Activated CD8-positive, alpha-beta memory T cell treated with anti-CD3 and anti-CD28 coated beads for 1 hour (primary cell): ENCODE measurements around the gene C1QTNF4.
"Not testable (repeated sequence)": the region's sequence is repeated elsewhere in the genome, so short reads cannot be mapped to it uniquely, and the experiment has no call there.

ENCODE experiments used
- DNase-seq, 2 donors: peaks; one replicate each; pipeline ENCODE4 v3.0.0-alpha.2; 2020; ENCODE audit warnings: low read depth in 1 of 2; ENCODE audit errors: extremely low read depth in 1 of 2

The C1QTNF4 gene

GRCh38 chr11:47569646-47570045, 24.6 kb downstream of the C1QTNF4 start:
- no peak for DNase-seq

DNA sequence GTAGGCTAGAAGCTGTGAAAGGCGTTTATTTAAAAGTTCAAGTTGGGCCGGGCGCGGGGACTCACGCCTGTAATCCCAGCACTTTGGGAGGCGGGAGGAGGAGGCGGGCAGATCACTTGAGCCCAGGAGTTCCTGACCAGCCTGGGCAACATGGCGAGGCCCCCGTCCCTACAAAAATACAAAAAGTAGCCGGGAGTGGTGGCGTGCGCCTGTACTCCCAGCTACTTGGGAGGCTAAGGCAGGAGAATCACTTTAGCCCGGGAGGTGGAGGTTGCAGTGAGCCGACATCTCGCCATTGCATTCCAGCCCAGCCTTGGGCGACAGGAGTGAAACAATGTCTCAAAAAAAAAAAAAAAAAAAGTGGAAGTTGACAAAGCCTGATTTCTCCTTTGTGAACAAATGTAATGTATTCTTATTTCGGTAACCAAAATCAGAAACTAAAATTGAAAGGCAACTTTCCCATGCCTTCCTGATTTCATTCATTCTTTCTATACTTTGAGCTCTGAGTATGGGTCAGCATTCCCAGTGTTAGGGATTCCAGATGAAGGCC, 28.0 kb downstream of the C1QTNF4 start:
- DNase-seq = no peak

DNA sequence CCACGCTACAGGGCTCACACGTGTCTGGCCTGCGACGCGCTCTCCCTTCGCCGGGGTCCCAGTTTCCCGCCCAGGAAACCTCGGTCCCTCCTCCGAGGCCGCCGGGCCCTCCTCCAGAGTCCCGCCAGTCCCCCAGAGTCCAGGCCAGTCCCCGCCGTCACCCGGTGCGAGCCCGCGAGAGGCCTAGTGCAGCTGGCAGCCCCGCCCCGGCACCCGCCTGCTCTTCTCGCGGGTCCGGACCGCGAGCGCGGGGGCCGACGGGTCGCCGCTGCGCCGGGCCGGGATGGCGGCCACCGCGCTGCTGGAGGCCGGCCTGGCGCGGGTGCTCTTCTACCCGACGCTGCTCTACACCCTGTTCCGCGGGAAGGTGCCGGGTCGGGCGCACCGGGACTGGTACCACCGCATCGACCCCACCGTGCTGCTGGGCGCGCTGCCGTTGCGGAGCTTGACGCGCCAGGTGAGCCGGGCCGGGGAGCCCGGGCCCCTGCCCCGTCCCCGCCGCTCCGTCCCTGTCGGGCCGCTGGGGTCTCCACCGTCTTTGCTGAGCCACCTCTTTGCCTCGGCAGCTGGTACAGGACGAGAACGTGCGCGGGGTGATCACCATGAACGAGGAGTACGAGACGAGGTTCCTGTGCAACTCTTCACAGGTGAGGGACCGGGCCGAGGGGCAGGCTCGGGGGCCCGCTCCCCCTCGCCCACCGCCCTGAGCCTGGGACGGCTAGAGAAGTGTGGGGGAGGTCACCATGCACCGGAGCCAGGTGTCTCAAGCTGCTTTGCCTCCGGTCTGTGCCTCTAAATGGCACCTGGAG, 28.7 kb downstream of the C1QTNF4 start, which contains the start of gene PTPMT1:
Gene PTPMT1, plus strand, starts transcription at position 260 of the 809 bp plus-strand sequence. Its CDS starts 24 bp downstream, at position 284.
- peak in 1 of 2 donors; percentile 54 for DNase-seq

- no peak for DNase-seq
Observed at GRCh38 chr11:47564933-47565339, 29.3 kb downstream of the C1QTNF4 start.

DNA sequence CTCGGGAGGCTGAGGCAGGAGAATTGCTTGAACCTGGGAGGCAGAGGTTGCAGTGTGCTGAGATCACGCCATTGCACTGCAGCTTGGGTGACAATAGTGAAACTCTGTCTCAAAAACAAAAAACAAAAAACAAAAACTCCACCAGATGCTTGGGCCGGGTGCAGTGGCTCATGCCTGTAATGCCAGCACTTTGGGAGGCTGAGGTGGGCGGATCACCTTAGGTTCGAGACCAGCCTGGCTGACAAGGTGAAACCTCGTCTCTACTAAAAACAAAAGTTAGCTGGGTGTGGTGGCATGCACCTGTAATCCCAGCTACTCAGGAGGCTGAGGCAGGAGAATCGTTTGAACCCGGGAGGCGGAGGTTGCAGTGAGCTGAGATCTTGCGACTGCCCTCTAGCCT, 29.8 kb downstream of the C1QTNF4 start:
- DNase-seq = not testable (repeated sequence)

DNA sequence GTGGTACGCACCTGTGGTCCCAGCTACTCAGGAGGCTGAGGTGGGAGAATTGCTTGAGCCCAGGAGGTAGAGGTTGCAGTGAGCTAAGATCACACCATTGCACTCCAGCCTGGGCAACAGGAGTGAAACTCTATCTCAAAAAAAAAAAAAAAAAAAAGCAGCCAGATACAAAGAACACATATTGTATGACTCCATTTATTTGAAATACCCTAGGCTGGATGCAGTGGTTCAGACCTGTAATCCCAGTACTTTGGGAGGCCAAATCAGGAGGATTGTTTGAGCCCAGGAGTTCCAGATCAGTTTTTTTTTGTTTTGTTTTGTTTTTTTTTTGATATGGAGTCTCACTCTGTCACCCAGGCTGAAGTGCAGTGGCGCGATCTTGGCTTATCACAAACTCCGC, 31.8 kb downstream of the C1QTNF4 start:
- not testable (repeated sequence) for DNase-seq

DNA sequence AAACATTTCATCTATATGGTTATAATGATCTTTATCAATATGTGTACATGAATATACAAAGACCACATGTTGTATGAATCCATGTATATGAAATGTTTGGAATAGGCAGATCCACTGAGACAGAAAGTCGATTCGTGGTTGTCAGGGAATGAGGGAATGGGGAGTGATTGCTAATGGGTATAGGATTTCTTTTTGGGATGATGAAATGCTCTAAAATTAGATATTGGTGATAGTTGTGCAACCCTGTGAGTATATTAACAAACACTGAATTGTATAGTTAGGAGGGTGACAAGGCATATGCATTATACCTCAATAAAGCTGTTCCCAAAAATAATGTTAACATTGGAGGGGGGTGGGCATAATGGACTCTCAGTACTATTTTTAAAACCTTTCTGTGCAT, 33.8 kb downstream of the C1QTNF4 start:
- no peak for DNase-seq

- no peak for DNase-seq
Observed at GRCh38 chr11:47558695-47559094, 35.5 kb downstream of the C1QTNF4 start.

GRCh38 chr11:47557004-47557403, 37.2 kb downstream of the C1QTNF4 start:
- DNase-seq = not testable (repeated sequence)

- no peak for DNase-seq
Observed at GRCh38 chr11:47553406-47553743, 40.8 kb downstream of the C1QTNF4 start.

DNA sequence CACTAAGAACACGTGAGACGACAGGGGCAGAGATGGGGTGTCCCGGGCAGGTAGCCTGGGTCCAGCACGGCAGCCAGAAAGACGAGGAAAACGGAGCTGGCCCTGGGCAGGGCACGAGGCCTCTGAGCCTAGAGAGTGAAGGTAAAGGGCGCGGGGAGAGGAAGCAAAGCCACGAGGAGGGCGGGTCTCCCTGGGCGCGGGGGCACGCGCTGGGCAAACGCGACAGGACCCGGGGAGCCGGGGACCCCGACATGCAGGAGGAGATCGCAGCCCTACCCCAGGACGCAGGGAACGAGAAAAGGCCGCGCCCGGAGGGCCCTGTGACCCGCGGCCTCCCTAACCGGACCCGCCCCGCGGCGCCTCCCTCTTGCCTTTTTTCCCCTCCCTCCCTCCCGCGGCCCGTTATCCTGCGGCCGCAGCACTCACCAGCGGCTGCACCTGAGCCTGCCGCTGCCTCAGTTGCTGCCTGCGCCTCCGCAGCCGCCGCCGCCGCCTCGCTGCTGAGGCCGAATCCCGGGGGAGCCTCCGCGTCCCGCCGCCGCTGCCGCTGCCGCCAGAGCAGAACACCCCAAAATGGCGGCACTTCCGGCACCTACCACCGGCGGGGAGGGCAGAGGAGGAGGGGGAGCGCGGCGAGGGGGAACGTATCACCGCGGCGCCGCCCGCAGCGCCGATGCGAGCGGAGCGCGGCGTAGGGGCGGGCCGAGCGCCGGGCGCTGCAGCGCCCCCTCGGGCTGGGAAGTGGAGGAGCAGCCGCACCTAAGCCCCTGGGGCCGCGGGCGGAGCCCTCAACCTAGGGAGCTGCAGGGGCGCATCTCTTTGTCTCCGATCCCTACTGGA, 41.4 kb downstream of the C1QTNF4 start, which contains the start of gene CELF1:
Gene CELF1, minus strand, starts transcription at position 567 of the 840 bp plus-strand sequence. CDS start 53,609 bp downstream, outside the sequence.
- DNase-seq = peak; percentile 64 to 90

GRCh38 chr11:47552056-47552565, 42.1 kb downstream of the C1QTNF4 start:
- DNase-seq = no peak

DNA sequence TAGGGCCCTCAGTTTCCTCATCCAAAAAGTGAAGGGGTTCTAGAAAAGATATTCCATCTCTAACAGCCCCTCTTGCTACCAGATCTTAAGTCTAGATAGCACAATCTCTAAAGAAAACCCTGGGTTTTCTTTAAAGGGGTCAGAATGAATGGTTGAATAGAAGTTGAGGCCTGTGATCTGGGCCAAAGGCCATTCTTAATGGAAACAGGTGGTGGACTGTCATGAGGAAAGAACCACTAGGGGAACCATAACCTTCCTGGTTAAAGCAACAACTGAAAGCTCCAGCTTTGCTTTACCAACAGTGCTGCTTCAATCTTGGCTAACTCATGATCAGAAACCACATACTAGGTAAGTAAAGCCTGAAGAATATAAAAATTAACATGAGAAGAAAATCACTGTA, 43.1 kb downstream of the C1QTNF4 start:
- no peak for DNase-seq

- DNase-seq = no peak
Observed at GRCh38 chr11:47550288-47551047, 43.7 kb downstream of the C1QTNF4 start.

- not testable (repeated sequence) for DNase-seq
Observed at GRCh38 chr11:47546274-47546673, 47.9 kb downstream of the C1QTNF4 start.

GRCh38 chr11:47545298-47545697, 48.9 kb downstream of the C1QTNF4 start:
- DNase-seq = no peak

- no peak for DNase-seq
Observed at GRCh38 chr11:47541070-47541469, 53.1 kb downstream of the C1QTNF4 start.

- DNase-seq = no peak
Observed at GRCh38 chr11:47539681-47540039, 54.6 kb downstream of the C1QTNF4 start.
